ENCODE data around the gene CRYGC.

GRCh38 chr2:208146006-208146405, 16.4 kb upstream of the CRYGC start, which contains the start of gene CRYGB:
- no peak for TF ChIP-seq EGR1 (IDR thresholded peaks at IDR 0.05)
- TF ChIP-seq ZBTB7A (IDR thresholded peaks at IDR 0.05; ENCODE audit: low read depth): no peak
- TF ChIP-seq MAX (IDR thresholded peaks at IDR 0.05): no peak
